GM12865 (cell line): ENCODE data around the gene SESN2.

Experiments
- DNase-seq: peaks from one replicate; pipeline ENCODE4 v3.0.0; 2010; ENCODE audit warnings: low read depth
- H3K4me3 ChIP-seq: 2 replicates; pipeline ENCODE4 v1.5.1; 2011; ENCODE audit warnings: mild to moderate bottlenecking, low read depth, low read length, control low read depth
- TF ChIP-seq, protein P1 (sequence below): IDR thresholded peaks from 2 replicates; pipeline ENCODE4 v1.5.1; 2011; ENCODE audit warnings: low read length, control low read depth, low read depth, inconsistent platforms; ENCODE audit not compliant: insufficient read depth; ENCODE audit errors: missing control alignments

The SESN2 gene

GRCh38 chr1:28264897-28265296, 5.6 kb downstream of the SESN2 start:
- no peak overlapping the region for H3K4me3 ChIP-seq
- DNase-seq = no peak
- TF ChIP-seq, protein P1, sequence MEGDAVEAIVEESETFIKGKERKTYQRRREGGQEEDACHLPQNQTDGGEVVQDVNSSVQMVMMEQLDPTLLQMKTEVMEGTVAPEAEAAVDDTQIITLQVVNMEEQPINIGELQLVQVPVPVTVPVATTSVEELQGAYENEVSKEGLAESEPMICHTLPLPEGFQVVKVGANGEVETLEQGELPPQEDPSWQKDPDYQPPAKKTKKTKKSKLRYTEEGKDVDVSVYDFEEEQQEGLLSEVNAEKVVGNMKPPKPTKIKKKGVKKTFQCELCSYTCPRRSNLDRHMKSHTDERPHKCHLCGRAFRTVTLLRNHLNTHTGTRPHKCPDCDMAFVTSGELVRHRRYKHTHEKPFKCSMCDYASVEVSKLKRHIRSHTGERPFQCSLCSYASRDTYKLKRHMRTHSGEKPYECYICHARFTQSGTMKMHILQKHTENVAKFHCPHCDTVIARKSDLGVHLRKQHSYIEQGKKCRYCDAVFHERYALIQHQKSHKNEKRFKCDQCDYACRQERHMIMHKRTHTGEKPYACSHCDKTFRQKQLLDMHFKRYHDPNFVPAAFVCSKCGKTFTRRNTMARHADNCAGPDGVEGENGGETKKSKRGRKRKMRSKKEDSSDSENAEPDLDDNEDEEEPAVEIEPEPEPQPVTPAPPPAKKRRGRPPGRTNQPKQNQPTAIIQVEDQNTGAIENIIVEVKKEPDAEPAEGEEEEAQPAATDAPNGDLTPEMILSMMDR = no peak

DNA sequence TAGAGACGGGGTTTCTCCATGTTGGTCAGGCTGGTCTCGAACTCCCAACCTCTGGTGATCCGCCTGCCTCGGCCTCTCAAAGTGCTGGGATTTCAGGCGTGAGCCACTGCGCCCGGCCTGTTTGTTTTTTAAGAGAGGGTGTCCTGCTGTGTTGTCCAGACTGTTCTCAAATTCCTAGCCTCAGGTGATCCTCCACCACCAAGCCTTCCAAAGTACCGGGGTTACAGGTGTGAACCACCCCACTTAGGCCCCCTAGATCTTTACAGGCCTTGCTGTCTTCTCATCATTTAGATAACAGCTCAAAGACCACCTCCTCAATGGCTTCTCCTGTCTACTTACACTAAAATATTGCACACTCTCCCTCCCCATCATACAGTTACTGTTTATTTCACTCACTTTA, 6.3 kb downstream of the SESN2 start:
- no peak for DNase-seq
- H3K4me3 ChIP-seq = no peak overlapping the region
- TF ChIP-seq, protein P1 = no peak

DNA sequence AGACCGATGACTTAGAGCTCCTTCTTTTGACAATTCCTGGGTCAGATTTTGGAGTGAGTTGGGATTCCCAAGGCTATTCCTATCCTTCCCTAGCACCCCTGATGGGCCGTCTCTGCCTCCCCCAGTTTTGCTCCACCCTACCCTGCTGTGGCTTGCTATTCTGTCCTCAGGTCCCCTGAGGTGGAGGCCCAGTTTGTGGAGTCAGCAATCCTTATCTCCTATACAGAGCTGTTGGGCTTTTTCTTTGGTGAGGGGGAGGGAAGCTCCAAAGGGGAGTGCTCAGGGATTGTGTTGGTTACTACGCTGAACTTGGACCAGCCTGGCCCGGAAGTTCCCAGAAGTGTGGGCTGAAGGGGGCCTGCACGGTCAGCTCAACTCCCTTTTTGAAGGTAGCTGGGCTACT, 7.6 kb downstream of the SESN2 start:
- TF ChIP-seq, protein P1 = no peak
- no peak for DNase-seq
- H3K4me3 ChIP-seq = no peak overlapping the region

DNA sequence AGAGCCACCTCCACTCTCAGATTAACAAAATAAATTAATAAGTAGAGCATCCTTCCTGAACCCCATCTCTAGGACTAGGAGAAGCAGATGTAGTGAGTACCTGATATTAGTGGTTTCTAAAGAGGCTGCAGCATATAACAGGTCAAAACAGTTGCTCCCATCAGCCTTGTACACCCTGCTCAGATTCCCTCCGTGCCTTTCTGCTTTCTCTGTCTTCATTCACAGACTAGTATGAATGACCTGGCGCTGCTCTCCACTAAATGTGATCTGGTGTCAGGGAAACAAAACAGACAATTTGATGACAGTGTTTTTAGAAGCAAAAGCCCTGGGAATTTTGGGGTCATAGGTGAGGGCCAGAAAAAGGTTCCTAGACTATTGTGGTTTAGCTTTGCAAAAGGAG, 8.3 kb downstream of the SESN2 start:
- DNase-seq = no peak
- TF ChIP-seq, protein P1 = no peak
- H3K4me3 ChIP-seq = no peak overlapping the region

- TF ChIP-seq, protein P1 = no peak
- DNase-seq = no peak
- H3K4me3 ChIP-seq = no peak overlapping the region
Observed at GRCh38 chr1:28269529-28269928, 10.2 kb downstream of the SESN2 start.

DNA sequence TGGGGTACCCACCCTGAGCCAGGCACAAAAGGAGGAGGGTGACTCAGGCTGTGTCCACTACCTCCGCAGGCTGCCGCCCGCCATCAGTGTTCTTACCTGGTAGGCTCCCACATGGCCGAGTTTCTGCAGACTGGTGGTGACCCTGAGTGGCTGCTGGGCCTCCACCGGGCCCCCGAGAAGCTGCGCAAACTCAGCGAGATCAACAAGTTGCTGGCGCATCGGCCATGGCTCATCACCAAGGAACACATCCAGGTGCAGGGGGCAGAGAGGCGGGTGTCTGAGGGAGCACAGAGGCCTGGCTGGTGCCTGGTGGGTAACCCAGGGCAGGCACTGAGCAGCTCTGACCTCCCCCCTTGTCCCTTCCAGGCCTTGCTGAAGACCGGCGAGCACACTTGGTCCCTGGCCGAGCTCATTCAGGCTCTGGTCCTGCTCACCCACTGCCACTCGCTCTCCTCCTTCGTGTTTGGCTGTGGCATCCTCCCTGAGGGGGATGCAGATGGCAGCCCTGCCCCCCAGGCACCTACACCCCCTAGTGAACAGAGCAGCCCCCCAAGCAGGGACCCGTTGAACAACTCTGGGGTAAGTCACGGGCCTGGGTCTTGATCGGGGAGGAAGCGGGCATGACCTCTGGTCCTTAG, 13.0 kb downstream of the SESN2 start:
- TF ChIP-seq, protein P1 = no peak
- DNase-seq = no peak
- H3K4me3 ChIP-seq = no peak overlapping the region

DNA sequence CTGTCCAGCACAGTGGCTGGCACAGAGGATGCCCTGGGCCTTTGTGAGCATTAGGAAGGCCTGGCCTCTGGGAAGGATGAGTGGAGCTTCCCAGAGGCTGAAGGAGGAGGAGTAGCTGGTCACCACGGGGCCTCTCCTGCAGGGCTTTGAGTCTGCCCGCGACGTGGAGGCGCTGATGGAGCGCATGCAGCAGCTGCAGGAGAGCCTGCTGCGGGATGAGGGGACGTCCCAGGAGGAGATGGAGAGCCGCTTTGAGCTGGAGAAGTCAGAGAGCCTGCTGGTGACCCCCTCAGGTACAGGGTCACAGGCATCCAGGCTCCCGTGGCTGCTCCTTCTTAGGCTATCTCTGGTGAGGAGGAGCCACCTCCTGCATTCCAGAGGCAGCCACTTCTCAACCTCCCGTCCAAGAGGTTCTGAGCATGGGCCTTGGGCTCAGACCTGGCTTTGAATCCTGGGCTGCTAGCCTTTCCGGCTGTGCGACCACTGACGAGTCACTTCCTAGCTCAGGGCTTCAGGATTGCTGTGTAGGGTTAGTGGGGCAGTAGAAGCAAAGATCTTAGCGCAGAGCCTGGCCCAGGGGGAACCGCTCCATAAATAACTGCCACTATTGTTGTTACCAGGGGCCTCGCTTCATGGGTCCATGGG, 14.0 kb downstream of the SESN2 start:
- TF ChIP-seq, protein P1 = no peak
- DNase-seq = no peak
- no peak overlapping the region for H3K4me3 ChIP-seq
